M059J (cell line): ENCODE data around the gene TEX22. TPM values are rescaled to one million over a fixed set of nuclear protein-coding genes. Genes with fewer than 3 reads are reported as not detected.

Source experiments
- DNase-seq: peaks from one replicate; pipeline ENCODE4 v3.0.0-alpha.2; 2012; ENCODE audit warnings: low read depth
- total RNA-seq: library from RNA; depleted of rRNA; stranded (reverse); fragments of >200 nt; shearing (Covaris generic); gene quantifications from 2 replicates; pipeline ENCODE4 v1.2.3, GENCODE V29; 2014

The TEX22 gene
- total RNA-seq, 1 experiment from 2014 or later, result not detected

- no peak for DNase-seq
These were observed 14.2 kb upstream of the TEX22 start for GRCh38 chr14:105384041-105384557.

GRCh38 chr14:105384605-105385321 lies 13.6 kb upstream of the TEX22 start:
- DNase-seq, result no peak

GRCh38 chr14:105385322-105385637 lies 13.1 kb upstream of the TEX22 start:
- no peak for DNase-seq

- no peak for DNase-seq
These were observed 12.5 kb upstream of the TEX22 start for GRCh38 chr14:105385698-105386365.

GRCh38 chr14:105386581-105387529 lies 11.5 kb upstream of the TEX22 start:
- DNase-seq, result no peak

- no peak for DNase-seq
These were observed 10.8 kb upstream of the TEX22 start for GRCh38 chr14:105387530-105387922.

GRCh38 chr14:105388110-105388951 lies 10.0 kb upstream of the TEX22 start:
- no peak for DNase-seq

GRCh38 chr14:105388976-105389375 lies 9.4 kb upstream of the TEX22 start:
- no peak for DNase-seq

GRCh38 chr14:105389534-105389933 lies 8.8 kb upstream of the TEX22 start:
- DNase-seq, result no peak

GRCh38 chr14:105389976-105390848 lies 8.1 kb upstream of the TEX22 start:
- DNase-seq, result no peak

GRCh38 chr14:105390849-105391500 lies 7.4 kb upstream of the TEX22 start:
- no peak for DNase-seq

GRCh38 chr14:105391541-105391940 lies 6.8 kb upstream of the TEX22 start:
- DNase-seq, result no peak

GRCh38 chr14:105392131-105393090 lies 5.9 kb upstream of the TEX22 start:
- no peak for DNase-seq

- DNase-seq, result no peak
These were observed 5.2 kb upstream of the TEX22 start for GRCh38 chr14:105393151-105393550.

- no peak for DNase-seq
These were observed 3.4 kb upstream of the TEX22 start for GRCh38 chr14:105394714-105395537.

GRCh38 chr14:105395538-105395854 lies 2.8 kb upstream of the TEX22 start:
- no peak for DNase-seq

GRCh38 chr14:105397350-105397931 lies 897 bp upstream of the TEX22 start:
- DNase-seq, result no peak
